Right atrium auricular region (tissue), 2 donors: ENCODE results near the gene SRPK2. TPM values are rescaled to one million over a fixed set of nuclear protein-coding genes. Genes with fewer than 3 reads are reported as not detected.
"Not testable (repeated sequence)": the region's sequence is repeated elsewhere in the genome, so short reads cannot be mapped to it uniquely, and the experiment has no call there.

Source experiments
- DNase-seq: peaks from one replicate; pipeline ENCODE4 v3.0.0-alpha.2; 2019; ENCODE audit warnings: low spot score
- H3K27ac ChIP-seq, 2 donors: fragments of 200-600 bp; sonication (generic); 1 replicate in 1 of 2; 2 replicates in 1 of 2; pipeline ENCODE4 v1.5.1; 2016 to 2019
- H3K27me3 ChIP-seq, 2 donors: fragments of 200-600 bp; sonication (generic); one replicate each; pipeline versions ENCODE4 v1.5.1 to v1.6.0; 2017 to 2019
- H3K36me3 ChIP-seq: fragments of 200-600 bp; sonication (generic); one replicate; pipeline ENCODE4 v1.5.1; 2016
- H3K4me1 ChIP-seq, 2 donors: fragments of 200-600 bp; sonication (generic); one replicate each; pipeline versions ENCODE4 v1.5.1 to v1.6.0; 2017 to 2019
- H3K4me3 ChIP-seq, 2 donors: fragments of 200-600 bp; sonication (generic); 1 replicate in 1 of 2; 2 replicates in 1 of 2; pipeline ENCODE4 v1.5.1; 2017 to 2019; ENCODE audit warnings: mild to moderate bottlenecking in 1 of 2, moderate library complexity in 1 of 2
- H3K9me3 ChIP-seq, 2 donors: fragments of 200-600 bp; sonication (generic); one replicate each; pipeline ENCODE4 v1.5.1; 2019
- CTCF ChIP-seq, 2 donors: fragments of 200-600 bp; sonication (generic); IDR thresholded peaks; one replicate each; pipeline ENCODE4 v1.5.1; 2019; ENCODE audit warnings: antibody characterized with exemption in 2 of 2
- total RNA-seq, 2 donors: library from RNA; depleted of rRNA; stranded (reverse); fragments of >200 nt; gene quantifications; one replicate each; pipeline ENCODE4 v1.1.0, GENCODE V29; 2016

Gene SRPK2
- total RNA-seq, 2 donors from 2014 or later = 19.8 to 20.9 TPM

GRCh38 chr7:105413887-105414437 is 25.2 kb upstream of the SRPK2 start:
- H3K27me3 ChIP-seq = no peaks in the 10 kb centered on the region
- TF ChIP-seq CTCF (IDR thresholded peaks at IDR 0.05) = no peak
- H3K4me1 ChIP-seq = no peaks in the 10 kb centered on the region
- no peaks in the 10 kb centered on the region for H3K9me3 ChIP-seq
- no peak for DNase-seq
- H3K36me3 ChIP-seq = no peaks in the 10 kb centered on the region
- H3K27ac ChIP-seq = no peak overlapping the region
- no peak overlapping the region for H3K4me3 ChIP-seq

- H3K36me3 ChIP-seq, DNase-seq, H3K4me3 ChIP-seq, H3K4me1 ChIP-seq, H3K27ac ChIP-seq, H3K9me3 ChIP-seq, H3K27me3 ChIP-seq: not testable (repeated sequence)
These were observed 22.1 kb upstream of the SRPK2 start for GRCh38 chr7:105410774-105411173.

GRCh38 chr7:105409775-105410174 is 21.1 kb upstream of the SRPK2 start:
- H3K36me3 ChIP-seq, H3K27ac ChIP-seq, DNase-seq, H3K9me3 ChIP-seq, H3K4me3 ChIP-seq, H3K27me3 ChIP-seq, H3K4me1 ChIP-seq: not testable (repeated sequence)

GRCh38 chr7:105408791-105409410 is 20.2 kb upstream of the SRPK2 start:
- Histone ChIP-seq H3K4me3 (no peak overlapping the region), H3K36me3 (no peaks in the 10 kb centered on the region), H3K27me3 (no peaks in the 10 kb centered on the region), H3K4me1 (no peaks in the 10 kb centered on the region), H3K27ac (no peak overlapping the region), H3K9me3 (no peaks in the 10 kb centered on the region)
- DNase-seq = no peak
- TF ChIP-seq CTCF (IDR thresholded peaks at IDR 0.05) = no peak

GRCh38 chr7:105403128-105403527 is 14.4 kb upstream of the SRPK2 start:
- no peaks in the 10 kb centered on the region for H3K27me3 ChIP-seq
- no peak overlapping the region for H3K4me3 ChIP-seq
- no peaks in the 10 kb centered on the region for H3K36me3 ChIP-seq
- H3K9me3 ChIP-seq = no peaks in the 10 kb centered on the region
- DNase-seq = no peak
- TF ChIP-seq CTCF (IDR thresholded peaks at IDR 0.05) = no peak
- H3K4me1 ChIP-seq = no peaks in the 10 kb centered on the region
- no peak overlapping the region for H3K27ac ChIP-seq

GRCh38 chr7:105402221-105403095 is 13.7 kb upstream of the SRPK2 start:
- Histone ChIP-seq H3K9me3 (no peaks in the 10 kb centered on the region), H3K4me1 (no peaks in the 10 kb centered on the region), H3K27me3 (no peaks in the 10 kb centered on the region), H3K27ac (no peak overlapping the region), H3K4me3 (no peak overlapping the region), H3K36me3 (no peaks in the 10 kb centered on the region)
- no peak for TF ChIP-seq CTCF (IDR thresholded peaks at IDR 0.05)
- DNase-seq = no peak
